Neural progenitor cell (in vitro differentiated cells): ENCODE results near the gene DHDH. TPM values are rescaled to one million over a fixed set of nuclear protein-coding genes. Genes with fewer than 3 reads are reported as not detected.

Experiments used
- DNase-seq: peaks from one replicate; pipeline ENCODE4 v3.0.0-alpha.2; 2016; ENCODE audit warnings: low spot score
- H2AFZ ChIP-seq: fragments of 200-600 bp; sonication (generic); replicated peaks from 2 replicates; pipeline ENCODE4 v1.6.1; 2016; ENCODE audit warnings: antibody characterized with exemption
- H3F3A ChIP-seq: fragments of 200-600 bp; sonication (generic); 2 replicates; pipeline ENCODE4 v1.6.1; 2016; ENCODE audit warnings: antibody characterized with exemption, low read depth
- H3K27ac ChIP-seq: fragments of 200-600 bp; sonication (generic); 2 replicates; pipeline ENCODE4 v1.5.1; 2016; ENCODE audit warnings: mild to moderate bottlenecking
- H3K27me3 ChIP-seq: fragments of 200-600 bp; sonication (generic); 2 replicates; pipeline ENCODE4 v1.6.1; 2016; ENCODE audit warnings: mild to moderate bottlenecking, moderate library complexity
- H3K36me3 ChIP-seq: fragments of 200-600 bp; sonication (generic); 2 replicates; pipeline ENCODE4 v1.5.1; 2016
- H3K4me1 ChIP-seq: fragments of 200-600 bp; sonication (generic); 2 replicates; pipeline ENCODE4 v1.6.1; 2016; ENCODE audit warnings: mixed run types
- H3K4me2 ChIP-seq: fragments of 200-600 bp; sonication (generic); 2 replicates; pipeline ENCODE4 v1.6.1; 2016
- H3K4me3 ChIP-seq: fragments of 200-600 bp; sonication (generic); 2 replicates; pipeline ENCODE4 v1.5.1; 2016
- H3K79me2 ChIP-seq: fragments of 200-600 bp; sonication (generic); 2 replicates; pipeline ENCODE4 v1.6.1; 2016; ENCODE audit warnings: low read depth
- H3K9ac ChIP-seq: fragments of 200-600 bp; sonication (generic); 2 replicates; pipeline ENCODE4 v1.6.1; 2016
- H3K9me3 ChIP-seq: fragments of 200-600 bp; sonication (generic); 2 replicates; pipeline ENCODE4 v1.5.1; 2016; ENCODE audit warnings: low read depth
- H4K20me1 ChIP-seq: fragments of 200-600 bp; sonication (generic); 2 replicates; pipeline ENCODE4 v1.6.1; 2016; ENCODE audit warnings: low read depth
- H3K27ac Mint-ChIP-seq: 3 replicates; pipeline ENCODE4 v1.8.0; 2021; ENCODE audit warnings: mixed read lengths
- H3K27me3 Mint-ChIP-seq: 2 replicates; pipeline ENCODE4 v1.8.0; 2022; ENCODE audit warnings: low read depth, mild to moderate bottlenecking, inconsistent platforms, moderate library complexity, mixed read lengths; ENCODE audit not compliant: insufficient read depth
- H3K36me3 Mint-ChIP-seq: 3 replicates; pipeline ENCODE4 v1.8.0; 2021; ENCODE audit warnings: mixed read lengths
- H3K4me1 Mint-ChIP-seq: 3 replicates; pipeline ENCODE4 v1.8.0; 2021; ENCODE audit warnings: mixed read lengths
- H3K4me3 Mint-ChIP-seq: 3 replicates; pipeline ENCODE4 v1.8.0; 2021; ENCODE audit warnings: mild to moderate bottlenecking, moderate library complexity, mixed read lengths
- H3K9me3 Mint-ChIP-seq: 3 replicates; pipeline ENCODE4 v1.8.0; 2020; ENCODE audit warnings: mixed read lengths
- EZH2 ChIP-seq: fragments of 200-600 bp; sonication (generic); IDR thresholded peaks from 2 replicates; pipeline ENCODE4 v1.6.1; 2017; ENCODE audit warnings: antibody characterized with exemption, mild to moderate bottlenecking, moderate library complexity
- EZH2phosphoT487 ChIP-seq: fragments of 200-600 bp; sonication (generic); IDR thresholded peaks from 2 replicates; pipeline ENCODE4 v1.6.1; 2017; ENCODE audit warnings: antibody characterized with exemption
- small RNA-seq: library from RNA; depleted of rRNA; stranded (forward); fragments of <200 nt; gene quantifications from one replicate; pipeline ENCODE3, GENCODE V24; 2015
- total RNA-seq: library from RNA; depleted of rRNA; stranded (reverse); fragments of >200 nt; gene quantifications from 2 replicates; pipeline ENCODE4 v1.2.3, GENCODE V29; 2015; ENCODE audit warnings: low replicate concordance
- TF ChIP-seq, protein P1 (sequence below): fragments of 200-600 bp; sonication (generic); IDR thresholded peaks from 2 replicates; pipeline ENCODE4 v1.5.1; 2017; ENCODE audit warnings: antibody characterized with exemption, mild to moderate bottlenecking

The DHDH gene
- total RNA-seq, 1 donor from 2014 or later = not detected

DNA sequence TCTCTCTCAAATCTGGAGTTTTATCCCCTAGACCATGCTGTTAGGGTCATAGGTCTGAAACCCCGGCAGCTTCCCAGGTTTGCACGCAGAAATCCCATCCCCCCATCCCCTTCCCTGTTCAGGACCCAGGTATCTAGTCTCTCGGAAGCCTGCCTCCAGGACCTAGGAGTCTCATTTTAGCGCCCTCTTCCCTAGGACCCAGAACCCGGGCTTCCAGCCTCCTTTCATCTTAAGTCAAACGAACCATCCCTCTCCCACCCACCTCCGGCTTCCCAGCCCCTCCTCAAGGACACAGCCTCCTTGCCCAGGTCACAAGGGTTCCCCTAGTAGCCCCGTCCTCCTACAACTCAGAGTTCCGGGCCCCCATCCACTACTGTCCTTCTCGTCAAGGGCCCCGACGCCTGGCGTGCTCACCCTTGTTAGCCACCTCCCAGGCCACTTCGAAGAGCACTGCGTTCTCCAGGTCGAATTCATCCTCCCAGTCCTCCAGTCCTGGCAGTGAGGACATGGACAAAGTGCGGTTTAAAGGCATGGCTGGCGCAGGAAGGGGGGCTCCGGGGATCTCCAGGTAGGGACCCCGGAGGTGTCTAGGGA, 59.2 kb downstream of the DHDH start:
- peaks cover 69% of the 10 kb centered on the region for H3K79me2 ChIP-seq
- peaks cover 4% of the 10 kb centered on the region for H3K27me3 Mint-ChIP-seq
- H3K4me2 ChIP-seq = peak overlapping the region; percentile 92
- peaks cover 21% of the 10 kb centered on the region for H4K20me1 ChIP-seq
- peak overlapping the region; percentile 88 for H3K27ac Mint-ChIP-seq
- peaks cover 11% of the 10 kb centered on the region for H3K36me3 Mint-ChIP-seq
- H3K27me3 ChIP-seq = no peaks in the 10 kb centered on the region
- H3K4me3 Mint-ChIP-seq = peak overlapping the region; percentile 100
- no peak for TF ChIP-seq EZH2
- no peak for TF ChIP-seq EZH2phosphoT487
- H3K4me1 Mint-ChIP-seq = peaks cover 26% of the 10 kb centered on the region
- H3K9ac ChIP-seq = peak overlapping the region; percentile 71
- H3K9me3 ChIP-seq = no peaks in the 10 kb centered on the region
- no peaks in the 10 kb centered on the region for H3K9me3 Mint-ChIP-seq
- peaks cover 16% of the 10 kb centered on the region for H3K4me1 ChIP-seq
- peak overlapping the region; percentile 91 for H3K4me3 ChIP-seq
- H3K27ac ChIP-seq = peak overlapping the region; percentile 54
- no peak for DNase-seq
- peaks cover 17% of the 10 kb centered on the region for H3F3A ChIP-seq
- no peaks in the 10 kb centered on the region for H3K36me3 ChIP-seq
- peak overlapping the region; percentile 40 for H2AFZ ChIP-seq

DNA sequence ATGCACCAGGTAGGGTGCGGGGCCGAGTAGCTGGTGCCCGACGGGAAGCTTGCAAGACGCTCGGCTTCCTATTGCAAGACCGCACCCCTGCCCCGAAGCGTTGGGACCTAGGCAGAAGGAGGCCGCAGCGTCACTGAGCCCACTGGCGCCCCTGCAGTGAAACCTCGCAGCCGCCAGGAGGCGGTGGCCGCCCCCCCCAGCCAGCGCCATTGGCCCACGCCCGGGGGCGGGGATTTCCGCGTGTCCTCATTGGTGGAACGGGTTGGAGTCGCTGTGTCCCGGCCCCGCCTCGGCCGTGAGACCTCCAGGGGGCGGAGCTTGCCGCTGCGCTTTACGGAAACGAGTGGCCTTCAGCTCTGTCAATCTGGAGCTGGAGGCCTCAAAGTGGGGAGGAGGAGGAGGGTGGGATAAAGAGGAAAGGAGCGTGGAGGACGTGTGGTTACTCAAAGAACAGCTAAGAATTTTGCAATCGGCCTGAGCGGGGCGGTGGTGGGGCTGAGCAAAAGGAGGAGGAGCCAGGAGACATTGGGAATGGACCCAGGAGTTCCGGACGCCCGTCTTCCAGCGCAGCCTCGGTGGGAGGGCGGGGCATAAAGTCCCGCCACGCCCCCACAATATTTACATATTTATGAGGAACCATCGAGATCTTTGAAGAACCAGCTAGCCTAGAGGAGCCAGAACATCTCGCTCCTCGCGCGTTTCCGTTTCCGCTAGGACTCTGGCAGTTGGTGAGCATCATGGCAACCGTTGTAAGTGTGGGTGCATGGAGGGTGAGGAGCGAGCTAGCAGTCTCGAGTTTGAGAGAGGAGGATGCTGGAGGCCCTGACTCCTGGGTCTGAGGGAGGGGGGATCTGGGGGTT, 59.9 kb downstream of the DHDH start, which contains the start of the genes GYS1 and RUVBL2:
GYS1 (minus strand) TSS at position 135 of the 860 bp plus-strand sequence. CDS start 197 bp downstream, outside the sequence.
RUVBL2 (plus strand) TSS at position 713 of the 860 bp plus-strand sequence; CDS start at position 738, 25 bp downstream.
- H3K4me1 Mint-ChIP-seq = peaks cover 22% of the 10 kb centered on the region
- peaks cover 76% of the 10 kb centered on the region for H3K79me2 ChIP-seq
- H3K4me2 ChIP-seq = peak within 1 kb of the TSS; percentile 99
- peak within 1 kb of the TSS; percentile 54 for H3K27ac ChIP-seq
- H2AFZ ChIP-seq = peak within 1 kb of the TSS; percentile 53
- peak within 1 kb of the TSS; percentile 96 for H3K27ac Mint-ChIP-seq
- peak within 1 kb of the TSS; percentile 100 for H3K4me3 Mint-ChIP-seq
- DNase-seq = peak; percentile 100
- peaks cover 29% of the 10 kb centered on the region for H4K20me1 ChIP-seq
- H3K9me3 Mint-ChIP-seq = no peaks in the 10 kb centered on the region
- H3K4me1 ChIP-seq = peaks cover 16% of the 10 kb centered on the region
- H3K27me3 ChIP-seq = no peaks in the 10 kb centered on the region
- H3K27me3 Mint-ChIP-seq = peaks cover 4% of the 10 kb centered on the region
- TF ChIP-seq, protein P1, sequence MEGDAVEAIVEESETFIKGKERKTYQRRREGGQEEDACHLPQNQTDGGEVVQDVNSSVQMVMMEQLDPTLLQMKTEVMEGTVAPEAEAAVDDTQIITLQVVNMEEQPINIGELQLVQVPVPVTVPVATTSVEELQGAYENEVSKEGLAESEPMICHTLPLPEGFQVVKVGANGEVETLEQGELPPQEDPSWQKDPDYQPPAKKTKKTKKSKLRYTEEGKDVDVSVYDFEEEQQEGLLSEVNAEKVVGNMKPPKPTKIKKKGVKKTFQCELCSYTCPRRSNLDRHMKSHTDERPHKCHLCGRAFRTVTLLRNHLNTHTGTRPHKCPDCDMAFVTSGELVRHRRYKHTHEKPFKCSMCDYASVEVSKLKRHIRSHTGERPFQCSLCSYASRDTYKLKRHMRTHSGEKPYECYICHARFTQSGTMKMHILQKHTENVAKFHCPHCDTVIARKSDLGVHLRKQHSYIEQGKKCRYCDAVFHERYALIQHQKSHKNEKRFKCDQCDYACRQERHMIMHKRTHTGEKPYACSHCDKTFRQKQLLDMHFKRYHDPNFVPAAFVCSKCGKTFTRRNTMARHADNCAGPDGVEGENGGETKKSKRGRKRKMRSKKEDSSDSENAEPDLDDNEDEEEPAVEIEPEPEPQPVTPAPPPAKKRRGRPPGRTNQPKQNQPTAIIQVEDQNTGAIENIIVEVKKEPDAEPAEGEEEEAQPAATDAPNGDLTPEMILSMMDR = peak; percentile 91
- no peak for TF ChIP-seq EZH2phosphoT487
- no peaks in the 10 kb centered on the region for H3K9me3 ChIP-seq
- H3K4me3 ChIP-seq = peak within 1 kb of the TSS; percentile 91
- H3K9ac ChIP-seq = peak within 1 kb of the TSS; percentile 80
- peaks cover 9% of the 10 kb centered on the region for H3K36me3 Mint-ChIP-seq
- peaks cover 17% of the 10 kb centered on the region for H3F3A ChIP-seq
- H3K36me3 ChIP-seq = no peaks in the 10 kb centered on the region

DNA sequence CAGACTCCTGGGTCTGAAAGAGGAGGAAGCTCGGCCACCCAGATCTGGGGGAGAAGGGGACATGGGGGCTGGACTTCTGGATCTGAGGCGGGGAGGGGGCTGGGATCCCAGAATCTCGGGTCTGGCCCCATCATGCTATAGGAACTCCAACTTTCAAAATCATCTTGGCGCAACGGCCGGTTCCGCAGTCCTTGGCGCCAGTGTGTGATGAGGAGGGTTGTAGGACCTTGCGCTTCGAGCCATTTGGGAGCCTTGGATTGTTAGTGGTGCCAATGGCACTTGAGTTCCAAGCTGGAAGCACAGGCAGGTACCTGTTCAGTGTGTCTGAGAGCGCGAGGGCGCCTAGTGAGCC, 60.5 kb downstream of the DHDH start:
- peaks cover 4% of the 10 kb centered on the region for H3K27me3 Mint-ChIP-seq
- peaks cover 16% of the 10 kb centered on the region for H3K4me1 ChIP-seq
- H3K9me3 ChIP-seq = no peaks in the 10 kb centered on the region
- H3K9ac ChIP-seq = peak overlapping the region; percentile 80
- H3K4me1 Mint-ChIP-seq = peaks cover 23% of the 10 kb centered on the region
- no peaks in the 10 kb centered on the region for H3K27me3 ChIP-seq
- peaks cover 76% of the 10 kb centered on the region for H3K79me2 ChIP-seq
- H3K27ac Mint-ChIP-seq = peak overlapping the region; percentile 96
- no peaks in the 10 kb centered on the region for H3K36me3 ChIP-seq
- H3K27ac ChIP-seq = no peak overlapping the region
- H3K4me3 ChIP-seq = peak overlapping the region; percentile 91
- no peak overlapping the region for H2AFZ ChIP-seq
- peak overlapping the region; percentile 100 for H3K4me3 Mint-ChIP-seq
- TF ChIP-seq EZH2 (no peak), EZH2phosphoT487 (no peak)
- TF ChIP-seq, protein P1 = no peak
- peak overlapping the region; percentile 99 for H3K4me2 ChIP-seq
- H3K36me3 Mint-ChIP-seq = peaks cover 4% of the 10 kb centered on the region
- H3K9me3 Mint-ChIP-seq = no peaks in the 10 kb centered on the region
- DNase-seq = no peak
- H4K20me1 ChIP-seq = peaks cover 35% of the 10 kb centered on the region
- peaks cover 17% of the 10 kb centered on the region for H3F3A ChIP-seq

Small RNAs within 50 kb of the gene (small RNA-seq; reads per million reads assigned to genes)
- not detected for gene AC026803.1

Other genes with a start within 250 kb of the DHDH start
- 0.09 and 1.7 TPM in 2 replicates for gene FUT2, start 237.7 kb upstream of the DHDH start, total RNA-seq
- gene MAMSTR, start 214.0 kb upstream of the DHDH start, total RNA-seq = 1.2 and 1.4 TPM in 2 replicates
- gene RASIP1, start 193.1 kb upstream of the DHDH start, total RNA-seq = 0.86 and 3.2 TPM in 2 replicates
- 0.19 and 0.40 TPM in 2 replicates for gene IZUMO1, start 186.8 kb upstream of the DHDH start, total RNA-seq
- gene FUT1, start 181.1 kb upstream of the DHDH start, total RNA-seq = 2.9 and 5.1 TPM in 2 replicates
- gene FGF21, start 178.2 kb upstream of the DHDH start, total RNA-seq = not detected in 2 replicates
- 33.5 and 63.2 TPM in 2 replicates for gene BCAT2, start 122.7 kb upstream of the DHDH start, total RNA-seq
- 11.2 and 27.6 TPM in 2 replicates for gene HSD17B14, start 97.2 kb upstream of the DHDH start, total RNA-seq
- gene PLEKHA4, start 65.1 kb upstream of the DHDH start, total RNA-seq = 6.2 and 6.3 TPM in 2 replicates
- gene PPP1R15A, start 61.3 kb upstream of the DHDH start, total RNA-seq = 10.6 and 19.1 TPM in 2 replicates
- 0.26 and 0.40 TPM in 2 replicates for gene TULP2, start 35.0 kb upstream of the DHDH start, total RNA-seq
- gene NUCB1, start 33.4 kb upstream of the DHDH start, total RNA-seq = 73.5 and 158 TPM in 2 replicates
- gene BAX, start 21.2 kb downstream of the DHDH start, total RNA-seq = 35.8 and 79.2 TPM in 2 replicates
- 989 and 1,798 TPM in 2 replicates for gene FTL, start 31.6 kb downstream of the DHDH start, total RNA-seq
- gene GYS1, start 59.6 kb downstream of the DHDH start, total RNA-seq = 17.7 and 38.7 TPM in 2 replicates
- gene RUVBL2, start 60.2 kb downstream of the DHDH start, total RNA-seq = 67.0 and 157 TPM in 2 replicates
- gene LHB, start 83.4 kb downstream of the DHDH start, total RNA-seq = not detected in 2 replicates
- gene CGB3, start 90.6 kb downstream of the DHDH start, total RNA-seq = not detected in 2 replicates
- 1.0 TPM in 1 of 2 replicates, not detected in the other for gene CGB2, start 98.2 kb downstream of the DHDH start, total RNA-seq
- not detected in 2 replicates for gene CGB1, start 103.2 kb downstream of the DHDH start, total RNA-seq
- gene CGB5, start 110.1 kb downstream of the DHDH start, total RNA-seq = not detected in 2 replicates
- not detected in 2 replicates for gene CGB8, start 115.4 kb downstream of the DHDH start, total RNA-seq
- 0.31 TPM in 1 of 2 replicates, not detected in the other for gene CGB7, start 124.0 kb downstream of the DHDH start, total RNA-seq
- 0.46 and 3.8 TPM in 2 replicates for gene NTF4, start 131.1 kb downstream of the DHDH start, total RNA-seq
- gene KCNA7, start 139.0 kb downstream of the DHDH start, total RNA-seq = 0.11 TPM in 1 of 2 replicates, not detected in the other
- 162 and 365 TPM in 2 replicates for gene SNRNP70, start 151.8 kb downstream of the DHDH start, total RNA-seq
- gene LIN7B, start 180.7 kb downstream of the DHDH start, total RNA-seq = 9.2 and 9.7 TPM in 2 replicates
- gene C19orf73, start 185.4 kb downstream of the DHDH start, total RNA-seq = 1.7 TPM in 1 of 2 replicates, not detected in the other
- 1.8 and 12.0 TPM in 2 replicates for gene PPFIA3, start 185.8 kb downstream of the DHDH start, total RNA-seq
- 0.31 TPM in 1 of 2 replicates, not detected in the other for gene HRC, start 221.7 kb downstream of the DHDH start, total RNA-seq
- 3.1 and 11.2 TPM in 2 replicates for gene TRPM4, start 224.1 kb downstream of the DHDH start, total RNA-seq